GM12878 (cell line): Measurements from ENCODE around the gene ZFP36. TPM values are rescaled to one million over a fixed set of nuclear protein-coding genes. Genes with fewer than 3 reads are reported as not detected.

ENCODE experiments used
- ATAC-seq: fragments of 200-7000 bp; cut with Tn5 transposase; 3 replicates; pipeline ENCODE4 v1.9.1; 2020; ENCODE audit warnings: mild to moderate bottlenecking, moderate library complexity
- BruUV-seq: library from RNA; stranded (reverse); fragments of 400-500 nt; replicated peaks from 2 replicates; lab custom pipeline; 2021; lab: Mats Ljungman, UMichigan
- CTCF ChIA-PET: fragments of 300-600 bp; sonication (Branson Sonifier 250); formaldehyde crosslinking; extraction: SDS; loops from one replicate; lab custom pipeline; 2021; ENCODE audit warnings: inconsistent platforms; lab: Yijun Ruan, JAX
- POLR2A ChIA-PET: fragments of 350-600 bp; formaldehyde crosslinking; extraction: SDS; loops from one replicate; lab custom pipeline; 2021; ENCODE audit warnings: inconsistent platforms; lab: Charles Lee
- RAD21 ChIA-PET: fragments of 300-600 bp; sonication (Branson Sonifier 250); formaldehyde crosslinking; loops from one replicate; lab custom pipeline; 2023; ENCODE audit warnings: antibody characterized with exemption; ENCODE audit not compliant: unreplicated experiment; lab: Charles Lee
- SMC1A ChIA-PET: fragments of 300-600 bp; sonication (Branson Sonifier 250); formaldehyde crosslinking; loops from one replicate; lab custom pipeline; 2023; ENCODE audit not compliant: unreplicated experiment, uncharacterized antibody; lab: Charles Lee
- DNase-seq: peaks from one replicate; pipeline ENCODE4 v3.0.0-alpha.2; 2011; ENCODE audit warnings: low read depth, low spot score
- FAIRE-seq: peaks from 3 replicates; lab custom pipeline; 2011; peaks lifted over from hg19 to GRCh38; lab: Jason Lieb, UNC
- H2AFZ ChIP-seq: 2 replicates; pipeline ENCODE4 v1.6.0; 2011; ENCODE audit warnings: low read depth, low read length, control low read depth; ENCODE audit not compliant: control insufficient read depth
- H3K27ac ChIP-seq: 2 replicates; pipeline ENCODE4 v1.5.1; 2011; ENCODE audit warnings: control low read depth; ENCODE audit not compliant: control insufficient read depth, insufficient read depth
- H3K27me3 ChIP-seq, 2 experiments: replicated peaks in 1 of 2; 2 replicates each; pipeline versions ENCODE4 v1.6.0 to v1.6.1; 2011; ENCODE audit warnings: low read length in 1 of 2; ENCODE audit not compliant: control insufficient read depth in 2 of 2, insufficient read depth in 2 of 2
- H3K36me3 ChIP-seq, 2 experiments: 2 replicates each; pipeline ENCODE4 v1.5.1; 2011; ENCODE audit warnings: low read length in 1 of 2; ENCODE audit not compliant: control insufficient read depth in 2 of 2, insufficient read depth in 2 of 2
- H3K4me1 ChIP-seq: 2 replicates; pipeline ENCODE4 v1.6.1; 2011; ENCODE audit warnings: mild to moderate bottlenecking, low read length, moderate library complexity, mixed read lengths; ENCODE audit not compliant: control insufficient read depth, insufficient read depth
- H3K4me2 ChIP-seq: 2 replicates; pipeline ENCODE4 v1.6.0; 2011; ENCODE audit warnings: control low read depth; ENCODE audit not compliant: control insufficient read depth, insufficient read depth
- H3K4me3 ChIP-seq: fragments of 200-600 bp; sonication (generic); 2 replicates; pipeline ENCODE4 v1.5.1; 2016
- H3K79me2 ChIP-seq: 2 replicates; pipeline ENCODE4 v1.6.0; 2011; ENCODE audit warnings: low read length; ENCODE audit not compliant: control insufficient read depth, insufficient read depth
- H3K9ac ChIP-seq: 2 replicates; pipeline ENCODE4 v1.8.0; 2011; ENCODE audit warnings: low read length, control low read depth, mixed read lengths; ENCODE audit not compliant: control insufficient read depth, insufficient read depth
- H3K9me3 ChIP-seq: replicated peaks from 3 replicates; pipeline ENCODE4 v1.5.1; 2011; ENCODE audit warnings: mild to moderate bottlenecking, low read length; ENCODE audit not compliant: control insufficient read depth, insufficient read depth
- H4K20me1 ChIP-seq: 2 replicates; pipeline ENCODE4 v1.6.0; 2011; ENCODE audit not compliant: control insufficient read depth, insufficient read depth
- BCL3 ChIP-seq: IDR thresholded peaks from 2 replicates; pipeline ENCODE4 v1.6.1; 2011; ENCODE audit warnings: borderline replicate concordance, low read depth, mild to moderate bottlenecking, moderate library complexity, low read length; ENCODE audit not compliant: insufficient read depth, poor library complexity, severe bottlenecking
- REST ChIP-seq: IDR thresholded peaks from 2 replicates; pipeline ENCODE4 v1.6.1; 2012; ENCODE audit warnings: mild to moderate bottlenecking, low read depth, low read length
- WGBS: methylation state at CpG from one replicate; pipeline ENCODE4 v1.1.6; 2016; ENCODE audit warnings: low lambda C conversion rate; ENCODE audit not compliant: insufficient replicate concordance, insufficient coverage; ENCODE audit errors: missing lambda C conversion rate; 5-methylcytosine and 5-hydroxymethylcytosine counted together
- in situ Hi-C: fragments of 300-500 bp; cut with MboI; formaldehyde crosslinking; loops from 9 replicates; pipeline ENCODE4 v1.14.3; 2018; ENCODE audit warnings: mixed read lengths
- intact Hi-C: fragments of 100-400 bp; cut with micrococcal nuclease; formaldehyde crosslinking; loops from one replicate; pipeline ENCODE4 v1.14.2; 2022; ENCODE audit not compliant: unreplicated experiment
- polyA plus RNA-seq, 11 experiments: library from polyadenylated mRNA; depleted of rRNA in 4 of 11; unstranded in 6 of 11; stranded (reverse) in 5 of 11; fragments of >200 nt; fragmentation: Nextera tagmentation in 4 of 11; fragmentation: Illumina TruSeq in 1 of 11; extraction: Ambion mirVana in 4 of 11; extraction: Trizol in 1 of 11; gene quantifications; 1 replicate in 1 of 11; 2 replicates in 10 of 11; pipeline versions ENCODE4 v1.2.1 to v1.2.3, GENCODE V29; 2011 to 2016; ENCODE audit warnings: inconsistent platforms in 2 of 11, missing spikeins in 2 of 11, low read depth in 1 of 11
- total RNA-seq, 4 experiments: library from RNA; depleted of rRNA in 3 of 4; stranded (reverse); fragments of >200 nt in 3 of 4; fragmentation: Illumina TruSeq in 1 of 4; extraction: Trizol in 1 of 4; gene quantifications; 2 replicates each; pipeline versions ENCODE4 v1.2.1 to v1.2.3, GENCODE V29; 2013 to 2021

The ZFP36 gene
- total and polyA plus RNA-seq, 10 of the 15 experiments (the other 5 are each of a cell fraction or from before 2014, with no cell fraction given): 5.3 to 55.0 (median 18.1) TPM

GRCh38 chr19:39427707-39428106 lies 21.1 kb downstream of the ZFP36 start:
- BruUV-seq: no TSS peak
- no peak overlapping the region for H2AFZ ChIP-seq
- no peak overlapping the region for H3K4me3 ChIP-seq
- SMC1A ChIA-PET: interaction anchor here (1.2 to 1.6 kb wide), 2 partner anchors 9 to 12 kb away, joined by 3 to 5 read pairs; no protein-coding TSS in a partner anchor
- no peaks in the 10 kb centered on the region for H3K27me3 ChIP-seq
- no peak overlapping the region for H3K9ac ChIP-seq
- no peaks in the 10 kb centered on the region; the same call in 1 of the 2 replicates for H4K20me1 ChIP-seq
- ATAC-seq (no peak), DNase-seq (no peak)
- H3K4me1 ChIP-seq: peaks cover 18% of the 10 kb centered on the region
- intact Hi-C loops: no loop called here
- H3K9me3 ChIP-seq: no peaks in the 10 kb centered on the region
- 93% methylated on average over 11 of the region's 11 CpGs for WGBS
- no peak for TF ChIP-seq BCL3
- no peak for TF ChIP-seq REST
- TF ChIP-seq, all 136 proteins: peak for 0
- no peak for FAIRE-seq
- in situ Hi-C loops: no loop called here
- ChIA-PET RAD21 (interaction anchor here (1.4 kb wide), 1 partner anchor 8 kb away, joined by 3 read pairs; the partner anchor contains the start of gene RPS16), POLR2A (interaction anchor here (0.5 to 2.9 kb wide), 4 partner anchors 8 to 368 kb away, joined by 3 to 13 read pairs (median 5); partner anchors contain the start of gene RPS16), CTCF (interaction anchor here (0.8 to 2.2 kb wide), 4 partner anchors 8 to 244 kb away, joined by 3 to 9 read pairs (median 4); partner anchors contain the start of genes PLEKHG2 and RPS16)
- H3K4me2 ChIP-seq: no peak overlapping the region
- peaks cover 3% of the 10 kb centered on the region for H3K79me2 ChIP-seq
- H3K27ac ChIP-seq: no peak overlapping the region
- peaks cover 7 to 15% of the 10 kb centered on the region in 2 experiments; a peak in 3 of 4 replicates for H3K36me3 ChIP-seq
